ENCODE data around the gene PCYT1A.

- TF ChIP-seq POLR2A (IDR thresholded peaks at IDR 0.05) (no peak), CTCF (IDR thresholded peaks at IDR 0.05 in 4 of 5, conservative IDR thresholded peaks at IDR 0.05 in 1 of 5) (no peak)
Observed at GRCh38 chr3:196263819-196264218, 23.7 kb downstream of the PCYT1A start.
